ENCODE results near the gene TUBB. TPM values are rescaled to one million over a fixed set of nuclear protein-coding genes. Genes with fewer than 3 reads are reported as not detected.
A peak's percentile ranks its signal among the peaks of the same experiment; 100 is the strongest.

Gene TUBB
- total RNA-seq, 1 experiment from 2014 or later, result 886 TPM

DNA sequence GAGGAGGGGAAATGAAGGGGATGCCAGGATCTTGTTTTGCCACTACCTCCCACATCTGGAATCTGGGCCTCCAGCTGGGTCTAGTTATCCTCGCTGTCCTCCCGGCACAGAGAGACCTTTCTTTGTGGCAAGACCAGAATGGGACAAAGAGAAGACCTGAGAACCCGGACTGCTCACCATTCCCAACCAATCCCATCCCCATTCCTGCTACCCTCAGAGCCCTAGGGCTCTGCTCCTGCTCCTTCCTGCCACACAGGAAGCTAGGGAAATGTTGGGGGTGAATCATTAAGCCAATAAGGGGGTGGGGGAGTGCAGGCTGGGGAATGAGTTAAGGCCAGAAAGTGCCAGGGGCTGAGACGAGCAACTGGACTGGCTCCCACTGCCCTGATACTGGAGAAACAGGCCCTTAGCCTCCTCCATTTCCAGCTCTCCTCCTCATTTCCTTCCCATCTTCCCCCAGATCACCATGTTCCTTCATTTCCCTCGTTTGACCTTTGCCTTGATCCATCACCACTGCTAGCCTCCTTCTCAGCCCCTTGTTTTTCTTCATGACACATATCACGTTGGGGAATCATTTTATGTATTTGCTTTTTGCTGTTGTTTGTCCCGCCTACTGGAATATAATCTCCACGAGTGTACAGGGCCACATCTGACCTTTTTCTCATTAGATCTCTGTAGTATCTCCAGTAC, 28.8 kb downstream of the TUBB start:
- Histone ChIP-seq H3K27me3 (ENCODE audit: insufficient read depth, low read length) (no peaks in the 10 kb centered on the region), H3K9me3 (ENCODE audit: control insufficient read depth in 1 of 2, insufficient read depth in 1 of 2, low read depth in 1 of 2, low read length in 2 of 2) (no peaks in the 10 kb centered on the region), H3K4me3 (replicated peaks in 1 of 2; ENCODE audit: low read depth in 1 of 2, low read length in 2 of 2) (0 out of 4 replicates have a peak overlapping the region, but pooled peaks of 1 of the 2 experiments have one; percentile 10), H3K27ac (ENCODE audit: low read depth, low read length) (peak overlapping the region; percentile 96), H3K4me1 (ENCODE audit: control insufficient read depth in 1 of 2, insufficient read depth in 2 of 2, low read length in 2 of 2) (peaks cover 76 to 94% of the 10 kb centered on the region in 2 experiments), H3K4me2 (ENCODE audit: low read length) (peak overlapping the region; percentile 72), H2AFZ (ENCODE audit: low read depth, low read length, poor library complexity, severe bottlenecking) (no peak overlapping the region), H3K79me2 (ENCODE audit: insufficient read depth, low read length) (peaks cover 3% of the 10 kb centered on the region), H3K9ac (ENCODE audit: low read length) (peak overlapping the region; percentile 72), H4K20me1 (ENCODE audit: insufficient read depth) (no peaks in the 10 kb centered on the region), H3K36me3 (ENCODE audit: control insufficient read depth in 1 of 2, insufficient read depth in 2 of 2, low read length in 2 of 2) (0 out of 4 replicates have a peak, but pooled peaks cover 0 to under 1% of the 10 kb centered on the region in 2 experiments), H3K9me2 (ENCODE audit: insufficient read depth) (no peaks in the 10 kb centered on the region)
- ChIA-PET RAD21 (ENCODE audit: low non-redundant PET in 1 of 2, low total read pairs in 2 of 2, uncharacterized antibody in 2 of 2, unreplicated experiment in 2 of 2) (interaction anchor here (0.5 to 1.0 kb wide), 4 partner anchors 8 to 78 kb away, joined by 3 to 5 read pairs (median 3); no protein-coding TSS in a partner anchor), POLR2A (interaction anchor here (0.7 to 16.4 kb wide), 7 partner anchors 10 to 168 kb away, joined by 3 to 680 read pairs (median 7); no protein-coding TSS in a partner anchor), CTCF (no interaction called here)
- DNase-seq (ENCODE audit: low read depth, low spot score), result no peak
- no TSS peak for BruUV-seq (replicated peaks)
- intact Hi-C loops (cut with micrococcal nuclease), result loop anchor here (10.0 kb wide), 1 partner anchor 336 kb away; no protein-coding TSS in a partner anchor
- TF ChIP-seq ELF1 (IDR thresholded peaks at IDR 0.05; ENCODE audit: borderline replicate concordance, low read depth) (no peak), POLR2AphosphoS5 (IDR thresholded peaks at IDR 0.05; ENCODE audit: low read depth, low read length) (peak; percentile 53)
- peak; percentile 0; the same call in 1 of the 2 replicates for ATAC-seq

GRCh38 chr6:30749554-30750378, 29.6 kb downstream of the TUBB start:
- peak overlapping the region; percentile 72 for H3K4me2 ChIP-seq (ENCODE audit: low read length)
- H3K79me2 ChIP-seq (ENCODE audit: insufficient read depth, low read length), result no peaks in the 10 kb centered on the region
- TSS peak; percentile 92 for BruUV-seq (replicated peaks)
- RAD21 ChIA-PET (ENCODE audit: low non-redundant PET in 1 of 2, low total read pairs in 2 of 2, uncharacterized antibody in 2 of 2, unreplicated experiment in 2 of 2), result interaction anchor here in 1 of 2 experiments (0.5 to 1.0 kb wide), 3 partner anchors 15 to 78 kb away, joined by 3 to 5 read pairs (median 3); no protein-coding TSS in a partner anchor
- H3K27me3 ChIP-seq (ENCODE audit: insufficient read depth, low read length), result no peaks in the 10 kb centered on the region
- TF ChIP-seq YY1 (IDR thresholded peaks at IDR 0.05; ENCODE audit: extremely low read depth, insufficient replicate concordance, low read depth, low read length), result peak; percentile 69
- peak; percentile 81 for TF ChIP-seq POLR2AphosphoS5 (IDR thresholded peaks at IDR 0.05; ENCODE audit: low read depth, low read length)
- TF ChIP-seq, protein P1, sequence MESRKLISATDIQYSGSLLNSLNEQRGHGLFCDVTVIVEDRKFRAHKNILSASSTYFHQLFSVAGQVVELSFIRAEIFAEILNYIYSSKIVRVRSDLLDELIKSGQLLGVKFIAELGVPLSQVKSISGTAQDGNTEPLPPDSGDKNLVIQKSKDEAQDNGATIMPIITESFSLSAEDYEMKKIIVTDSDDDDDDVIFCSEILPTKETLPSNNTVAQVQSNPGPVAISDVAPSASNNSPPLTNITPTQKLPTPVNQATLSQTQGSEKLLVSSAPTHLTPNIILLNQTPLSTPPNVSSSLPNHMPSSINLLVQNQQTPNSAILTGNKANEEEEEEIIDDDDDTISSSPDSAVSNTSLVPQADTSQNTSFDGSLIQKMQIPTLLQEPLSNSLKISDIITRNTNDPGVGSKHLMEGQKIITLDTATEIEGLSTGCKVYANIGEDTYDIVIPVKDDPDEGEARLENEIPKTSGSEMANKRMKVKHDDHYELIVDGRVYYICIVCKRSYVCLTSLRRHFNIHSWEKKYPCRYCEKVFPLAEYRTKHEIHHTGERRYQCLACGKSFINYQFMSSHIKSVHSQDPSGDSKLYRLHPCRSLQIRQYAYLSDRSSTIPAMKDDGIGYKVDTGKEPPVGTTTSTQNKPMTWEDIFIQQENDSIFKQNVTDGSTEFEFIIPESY (IDR thresholded peaks at IDR 0.05; ENCODE audit: extremely low read depth, insufficient replicate concordance, low read length), result peak; percentile 33
- TF ChIP-seq FOSL1 (IDR thresholded peaks at IDR 0.05; ENCODE audit: low read depth), result no peak
- 0 out of 2 replicates have a peak, but pooled peaks have one; percentile 4 for TF ChIP-seq ZFX (IDR thresholded peaks at IDR 0.05)
- TF ChIP-seq TCF7L2 (IDR thresholded peaks at IDR 0.05; ENCODE audit: borderline replicate concordance, extremely low read depth, insufficient read depth, insufficient read length), result peak; percentile 90
- no peaks in the 10 kb centered on the region for H3K9me3 ChIP-seq (ENCODE audit: control insufficient read depth in 1 of 2, insufficient read depth in 1 of 2, low read depth in 1 of 2, low read length in 2 of 2)
- peak overlapping the region; percentile 96 for H3K27ac ChIP-seq (ENCODE audit: low read depth, low read length)
- H3K4me3 ChIP-seq (replicated peaks in 1 of 2; ENCODE audit: low read depth in 1 of 2, low read length in 2 of 2), result peak overlapping the region in 1 of 2 experiments; percentile 28; a peak in 2 of 4 replicates
- H3K4me1 ChIP-seq (ENCODE audit: control insufficient read depth in 1 of 2, insufficient read depth in 2 of 2, low read length in 2 of 2), result peaks cover 81 to 98% of the 10 kb centered on the region in 2 experiments
- no peaks in the 10 kb centered on the region for H3K36me3 ChIP-seq (ENCODE audit: control insufficient read depth in 1 of 2, insufficient read depth in 2 of 2, low read length in 2 of 2)
- H4K20me1 ChIP-seq (ENCODE audit: insufficient read depth), result no peaks in the 10 kb centered on the region
- CTCF ChIA-PET, result no interaction called here
- ATAC-seq (peak; percentile 69), DNase-seq (ENCODE audit: low read depth, low spot score) (peak; percentile 89)
- H2AFZ ChIP-seq (ENCODE audit: low read depth, low read length, poor library complexity, severe bottlenecking), result no peak overlapping the region
- H3K9me2 ChIP-seq (ENCODE audit: insufficient read depth), result no peaks in the 10 kb centered on the region
- POLR2A ChIA-PET, result interaction anchor here (0.7 to 16.4 kb wide), 7 partner anchors 9 to 365 kb away, joined by 3 to 680 read pairs (median 7); partner anchors contain the start of gene PSORS1C1
- intact Hi-C loops (cut with micrococcal nuclease), result loop anchor here (10.0 kb wide), 1 partner anchor 335 kb away; no protein-coding TSS in a partner anchor
- peak overlapping the region; percentile 72 for H3K9ac ChIP-seq (ENCODE audit: low read length)

Data from HCT116 (cell line).